Stimulated activated naive CD8-positive, alpha-beta T cell treated with anti-CD3 and anti-CD28 coated beads, Interleukin-15, Interleukin-2, amounts not matched to agents 100 U/mL and 50 U/mL, for 24 hours (primary cell): ENCODE results near the gene SLC34A3.
"Not testable (repeated sequence)": the region's sequence is repeated elsewhere in the genome, so short reads cannot be mapped to it uniquely, and the experiment has no call there.

Experiments used
- ATAC-seq: fragments of 150-1000 bp; cut with Tn5 transposase; one replicate; pipeline ENCODE4 v1.10.0; 2021
- DNase-seq: peaks from one replicate; pipeline ENCODE4 v3.0.0; 2021

The SLC34A3 gene

GRCh38 chr9:137228968-137229896 lies 1.5 kb upstream of the SLC34A3 start:
- ATAC-seq (no peak), DNase-seq (no peak)

GRCh38 chr9:137229903-137230704 lies 597 bp upstream of the SLC34A3 start:
- ATAC-seq (no peak), DNase-seq (no peak)

DNA sequence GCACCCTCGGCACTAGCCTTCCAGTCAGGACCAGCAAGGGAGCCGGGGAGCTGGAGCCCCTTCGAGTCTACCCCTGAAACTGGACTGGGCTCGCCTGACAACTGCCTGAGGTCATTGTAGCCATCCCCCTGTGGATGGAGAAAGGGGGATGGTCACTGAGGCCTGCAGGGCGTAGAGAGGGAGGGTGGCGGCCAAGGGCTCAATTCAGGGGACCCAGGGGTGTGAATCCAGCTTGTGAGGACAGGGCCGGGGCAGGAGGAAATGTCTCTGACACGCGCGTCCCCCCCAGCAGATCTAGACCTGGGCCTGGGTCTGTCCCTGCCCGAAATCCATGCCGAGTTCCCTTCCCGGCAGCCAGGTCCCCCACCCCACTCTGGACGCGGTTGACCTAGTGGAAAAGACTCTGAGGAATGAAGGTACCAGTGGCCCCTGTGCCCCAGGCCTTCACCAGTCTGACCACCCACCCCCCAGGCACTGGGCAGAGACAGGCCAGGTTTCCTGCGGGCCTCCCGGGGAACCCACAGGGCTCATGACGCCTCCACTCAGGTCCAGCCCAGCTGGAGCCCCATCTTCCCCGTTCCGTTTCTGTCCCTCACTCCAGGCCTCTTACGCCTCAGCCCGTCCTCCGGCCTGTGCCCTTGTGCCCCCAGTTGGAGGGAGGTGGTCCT lies 805 bp downstream of the SLC34A3 start:
- ATAC-seq (no peak), DNase-seq (no peak)

- ATAC-seq, result no peak
- no peak for DNase-seq
Observed at GRCh38 chr9:137232101-137232500, 1.4 kb downstream of the SLC34A3 start.

DNA sequence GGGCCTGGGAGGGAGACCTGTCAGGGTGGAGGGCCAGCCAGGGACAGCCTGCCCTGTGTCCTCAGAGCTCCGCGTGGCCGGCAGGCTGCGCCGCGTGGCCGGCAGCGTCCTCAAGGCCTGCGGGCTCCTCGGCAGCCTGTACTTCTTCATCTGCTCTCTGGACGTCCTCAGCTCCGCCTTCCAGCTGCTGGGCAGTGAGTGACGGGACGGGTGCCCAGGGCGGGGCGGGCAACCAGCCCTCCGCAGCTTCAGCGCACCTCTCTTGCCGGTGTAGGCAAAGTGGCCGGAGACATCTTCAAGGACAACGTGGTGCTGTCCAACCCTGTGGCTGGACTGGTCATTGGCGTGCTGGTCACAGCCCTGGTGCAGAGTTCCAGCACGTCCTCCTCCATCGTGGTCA lies 1.8 kb downstream of the SLC34A3 start:
- DNase-seq, result no peak
- no peak for ATAC-seq

- ATAC-seq, result no peak
- DNase-seq, result no peak
Observed at GRCh38 chr9:137233143-137233980, 2.7 kb downstream of the SLC34A3 start.

GRCh38 chr9:137234055-137234697 lies 3.5 kb downstream of the SLC34A3 start:
- ATAC-seq (no peak), DNase-seq (no peak)

DNA sequence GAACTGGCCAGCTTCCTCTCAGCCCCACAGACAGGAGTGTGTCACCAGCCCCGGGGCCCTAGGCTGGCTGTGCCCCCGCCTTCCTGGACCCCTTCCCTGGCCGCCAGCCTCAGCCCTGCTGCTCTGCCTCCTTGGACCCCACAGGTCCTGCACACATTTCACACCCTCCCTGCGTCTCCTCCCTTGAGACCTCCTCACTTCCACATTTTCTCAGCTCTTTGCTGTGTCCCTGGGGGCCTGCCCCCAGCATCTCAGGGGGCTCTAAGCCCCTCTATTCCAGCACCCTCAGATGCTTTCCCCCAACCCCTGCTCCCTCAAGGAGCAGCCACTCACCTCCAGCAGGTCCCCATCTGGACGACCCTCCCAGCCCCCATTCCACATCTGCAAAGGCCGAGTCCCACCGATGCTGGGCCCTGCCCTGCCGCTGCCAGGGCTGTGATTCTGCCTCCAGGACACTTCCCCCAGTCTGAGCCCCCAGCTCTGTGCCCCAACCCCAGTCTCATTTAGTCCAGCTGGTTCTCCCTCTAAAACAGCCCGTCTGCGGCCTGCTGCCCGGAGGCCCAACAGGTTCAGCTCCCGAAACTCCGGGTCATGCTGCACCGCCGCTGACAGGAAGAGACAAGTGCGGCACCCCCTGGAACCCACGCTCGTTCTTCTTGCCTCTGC lies 4.2 kb downstream of the SLC34A3 start:
- ATAC-seq (no peak), DNase-seq (no peak)

DNA sequence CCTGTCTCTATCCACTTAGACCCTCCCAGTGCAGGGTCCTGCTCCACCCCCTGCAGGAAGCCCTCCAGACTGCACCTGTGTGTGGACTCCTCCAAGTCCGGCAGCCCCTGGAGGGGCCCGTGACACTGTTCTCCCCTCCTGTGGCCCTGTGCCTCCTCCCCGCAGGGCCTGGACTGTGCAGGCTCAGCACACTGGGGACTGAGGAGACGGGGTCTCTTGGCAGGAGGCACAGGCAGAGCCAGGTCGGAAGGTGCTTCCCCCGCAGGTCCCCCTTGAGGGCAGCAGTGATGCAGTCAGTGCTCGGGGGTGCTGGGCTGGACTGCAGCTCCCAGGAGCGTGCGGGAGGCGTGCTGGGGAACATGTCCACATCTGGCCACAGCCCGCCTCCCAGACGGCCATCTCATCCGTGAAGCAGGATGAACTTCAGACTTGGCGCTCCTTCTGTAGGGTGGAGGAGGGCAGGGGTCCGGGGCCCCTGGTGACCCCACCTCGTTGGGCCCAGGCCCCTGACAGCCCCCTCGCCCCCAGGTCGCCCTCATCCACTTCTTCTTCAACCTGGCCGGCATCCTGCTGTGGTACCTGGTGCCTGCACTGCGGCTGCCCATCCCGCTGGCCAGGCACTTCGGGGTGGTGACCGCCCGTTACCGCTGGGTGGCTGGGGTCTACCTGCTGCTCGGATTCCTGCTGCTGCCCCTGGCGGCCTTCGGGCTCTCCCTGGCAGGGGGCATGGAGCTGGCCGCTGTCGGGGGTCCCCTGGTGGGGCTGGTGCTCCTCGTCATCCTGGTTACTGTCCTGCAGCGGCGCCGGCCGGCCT lies 4.9 kb downstream of the SLC34A3 start:
- DNase-seq (no peak), ATAC-seq (no peak)

DNA sequence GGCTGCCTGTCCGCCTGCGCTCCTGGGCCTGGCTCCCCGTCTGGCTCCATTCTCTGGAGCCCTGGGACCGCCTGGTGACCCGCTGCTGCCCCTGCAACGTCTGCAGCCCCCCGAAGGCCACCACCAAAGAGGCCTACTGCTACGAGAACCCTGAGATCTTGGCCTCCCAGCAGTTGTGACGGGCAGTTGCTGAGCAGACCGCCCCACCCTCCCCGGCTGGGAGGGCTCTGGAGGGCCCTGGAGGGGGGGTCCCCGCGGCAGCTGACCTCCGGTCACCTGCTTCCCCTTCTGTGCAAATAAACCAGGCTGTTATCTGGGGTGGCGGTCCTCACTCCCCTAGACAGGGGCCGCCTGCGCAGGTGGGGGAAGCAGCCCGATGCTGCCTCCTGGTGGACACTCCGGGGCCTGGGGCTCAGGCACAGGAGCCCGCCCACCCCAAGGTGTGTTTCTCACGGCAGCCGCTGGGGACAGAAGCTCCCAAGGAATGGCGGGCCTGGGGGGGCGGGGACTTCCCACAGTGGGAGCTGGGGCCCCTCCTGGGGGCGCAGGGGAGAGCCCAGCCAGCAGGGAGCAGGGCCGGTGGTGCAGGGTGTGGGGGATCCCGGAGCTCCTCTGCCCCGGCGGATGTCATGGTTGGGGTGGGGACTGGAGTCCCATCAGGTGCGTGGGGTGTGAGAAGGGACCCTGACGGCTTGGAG lies 5.7 kb downstream of the SLC34A3 start:
- ATAC-seq (peak; percentile 38), DNase-seq (peak; percentile 97)

- ATAC-seq (no peak), DNase-seq (no peak)
Observed at GRCh38 chr9:137236936-137237421, 6.3 kb downstream of the SLC34A3 start.

DNA sequence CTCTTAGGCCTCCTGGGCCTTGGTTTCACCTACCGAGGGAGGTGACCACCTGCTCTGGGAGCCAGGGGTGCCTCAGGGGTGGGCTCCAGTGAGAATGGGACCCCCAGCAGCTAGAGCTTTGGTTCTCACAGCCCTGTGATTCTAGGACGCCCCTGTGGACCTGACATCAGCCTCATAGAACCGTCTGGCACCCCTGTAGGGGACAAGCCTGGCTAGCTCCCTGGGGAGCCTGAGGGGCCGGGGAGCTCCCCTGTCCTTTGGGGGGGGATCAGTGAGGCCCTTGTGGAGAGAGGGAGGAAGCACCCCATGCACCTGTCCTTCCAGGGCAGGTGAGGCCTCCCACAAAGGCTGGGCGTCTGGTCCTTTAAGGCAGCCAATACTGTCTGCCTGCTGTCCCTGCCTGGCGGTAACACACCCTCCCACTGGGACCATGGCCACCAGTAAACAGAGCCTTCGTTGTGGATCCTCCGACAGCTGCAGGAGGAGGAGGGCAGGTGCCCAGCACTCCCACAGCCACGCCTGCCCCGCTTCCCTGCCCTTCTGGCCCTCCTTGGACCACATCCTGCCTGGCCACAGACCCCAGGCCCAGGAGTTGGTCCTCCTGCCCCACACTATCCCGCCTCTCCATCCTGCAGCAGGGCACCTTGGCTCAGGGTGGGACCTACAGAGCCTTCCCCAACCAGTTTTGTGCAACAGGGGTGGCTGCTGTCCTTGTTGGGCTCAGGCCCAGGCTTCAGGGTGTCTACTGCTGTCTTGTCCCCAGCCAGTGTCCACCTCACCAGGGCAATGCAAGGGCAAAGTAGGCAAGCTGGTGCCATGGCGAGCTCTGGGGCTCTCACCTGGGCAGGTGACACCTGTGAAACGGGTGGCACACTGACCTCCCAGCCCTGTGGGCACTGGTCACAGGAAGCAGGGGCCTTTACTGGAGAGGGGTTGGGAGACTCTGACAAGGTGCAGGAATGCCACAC lies 7.3 kb downstream of the SLC34A3 start:
- DNase-seq (no peak), ATAC-seq (no peak)

DNA sequence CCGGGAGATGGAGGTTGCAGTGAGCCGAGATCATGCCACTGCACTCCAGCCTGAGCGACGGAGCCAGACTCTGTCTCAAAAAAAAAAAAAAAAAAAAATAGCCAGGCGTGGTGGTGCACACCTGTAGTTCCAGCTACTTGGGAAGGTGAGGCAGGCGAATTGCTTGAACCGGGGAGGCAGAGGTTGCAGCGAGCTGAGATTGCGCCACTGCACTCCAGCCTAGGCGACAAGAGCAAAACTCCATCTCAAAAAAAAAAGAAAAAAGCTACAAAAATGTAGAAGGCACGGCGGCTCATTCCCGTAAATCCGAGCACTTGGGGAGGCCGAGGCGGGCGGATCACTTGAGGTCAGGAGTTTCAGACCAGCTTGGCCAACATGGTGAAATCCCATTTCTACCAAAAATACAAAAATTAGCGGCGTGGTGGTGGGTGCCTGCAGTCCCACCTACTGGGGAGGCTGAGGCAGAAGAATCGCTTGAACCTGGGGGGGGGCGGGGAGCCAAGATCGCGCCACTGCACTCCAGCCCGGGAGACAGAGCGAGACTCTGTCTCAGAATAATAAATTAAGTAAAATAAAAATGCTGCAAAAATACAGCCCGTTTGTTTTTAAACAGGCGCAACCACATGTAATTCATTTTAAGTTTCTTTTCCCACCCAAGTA lies 9.0 kb downstream of the SLC34A3 start:
- DNase-seq, ATAC-seq: not testable (repeated sequence)

DNA sequence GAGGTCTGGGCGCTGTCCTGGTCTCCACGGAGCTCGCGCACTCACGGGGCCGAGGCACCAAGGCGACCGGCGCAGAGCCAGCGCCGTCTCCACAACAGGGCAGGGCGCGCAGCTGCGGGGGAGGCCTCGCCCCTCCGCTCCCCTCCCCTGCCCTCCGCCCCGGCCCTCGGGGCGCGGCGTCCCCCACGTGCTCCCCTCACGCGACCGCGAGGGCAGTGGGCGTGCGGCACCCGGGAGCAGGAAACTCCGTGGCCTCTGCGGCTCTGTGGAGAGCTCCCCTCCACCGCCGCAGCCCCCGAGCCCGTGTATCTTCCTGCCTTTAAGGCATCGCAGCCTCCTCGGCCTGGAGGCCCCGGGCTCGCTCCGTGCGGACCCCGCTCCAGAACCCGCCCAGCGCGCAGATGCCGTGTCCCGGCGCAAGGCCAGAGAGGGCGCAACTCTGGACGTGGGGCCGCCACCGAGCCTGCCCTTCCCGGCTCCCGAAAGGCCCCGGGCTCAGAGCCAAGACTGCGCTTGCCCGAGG lies 9.7 kb downstream of the SLC34A3 start:
- peak; percentile 76 for DNase-seq
- ATAC-seq, result peak; percentile 14

GRCh38 chr9:137240841-137241489 lies 10.3 kb downstream of the SLC34A3 start, which contains the start of gene TUBB4B:
TUBB4B (plus strand) TSS chr9:137241287; CDS start chr9:137241361, 74 bp downstream.
- peak; percentile 77 for ATAC-seq
- peak; percentile 95 for DNase-seq
